Ovary (tissue), 3 donors: Measurements from ENCODE around the gene HNRNPA1L2.

ENCODE experiments used
- CTCF ChIP-seq, 3 donors: fragments of 450-650 bp in 2 of 3; fragments of 200-600 bp in 1 of 3; IDR thresholded peaks; one replicate each; pipeline versions ENCODE4 v1.5.1 to v1.8.0; 2016 to 2022; ENCODE audit warnings: antibody characterized with exemption in 3 of 3, mild to moderate bottlenecking in 1 of 3
- EP300 ChIP-seq: sonication (generic); formaldehyde crosslinking; IDR thresholded peaks from one replicate; pipeline ENCODE4 v1.6.1; 2017; ENCODE audit warnings: antibody characterized with exemption
- donor health status: DM: no; HTN: no; CAD: no.

GRCh38 chr13:52669677-52670076, 27.4 kb downstream of the HNRNPA1L2 start:
- TF ChIP-seq CTCF (IDR thresholded peaks at IDR 0.05) (no peak), EP300 (no peak)
